BJ (cell line): ENCODE measurements around the gene MORN4. TPM values are rescaled to one million over a fixed set of nuclear protein-coding genes. Genes with fewer than 3 reads are reported as not detected.

Experiments used
- CTCF ChIA-PET: fragments of 350-600 bp; formaldehyde crosslinking; extraction: SDS; loops from one replicate; lab custom pipeline; 2021; ENCODE audit warnings: antibody characterized with exemption, inconsistent platforms; lab: Yijun Ruan, JAX
- POLR2A ChIA-PET: fragments of 300-600 bp; sonication (Branson Sonifier 250); formaldehyde crosslinking; extraction: SDS; loops from one replicate; lab custom pipeline; 2021; ENCODE audit warnings: antibody characterized with exemption; lab: Charles Lee
- DNase-seq: peaks from one replicate; pipeline ENCODE4 v3.0.0-alpha.2; 2011; ENCODE audit warnings: low read depth
- H3K27me3 ChIP-seq: 2 replicates; pipeline ENCODE4 v1.6.0; 2011; ENCODE audit warnings: low read length; ENCODE audit not compliant: control insufficient read depth, insufficient read depth
- H3K36me3 ChIP-seq: 2 replicates; pipeline ENCODE4 v1.5.1; 2011; ENCODE audit warnings: low read length; ENCODE audit not compliant: control insufficient read depth, insufficient read depth
- H3K4me3 ChIP-seq: 2 replicates; pipeline ENCODE4 v1.5.1; 2011; ENCODE audit warnings: low read depth, mild to moderate bottlenecking, control low read depth, low read length
- polyA plus RNA-seq: library from polyadenylated mRNA; depleted of rRNA; stranded (reverse); fragments of >200 nt; gene quantifications from 2 replicates; pipeline ENCODE4 v1.2.3, GENCODE V29; 2011
- TF ChIP-seq, protein P1 (sequence below): IDR thresholded peaks from 2 replicates; pipeline ENCODE4 v1.5.1; 2011; ENCODE audit warnings: low read depth, mild to moderate bottlenecking, control low read depth, inconsistent platforms, low read length, moderate library complexity; ENCODE audit not compliant: insufficient read depth

MORN4 gene
- polyA plus RNA-seq, 1 experiment = 13.8 TPM

DNA sequence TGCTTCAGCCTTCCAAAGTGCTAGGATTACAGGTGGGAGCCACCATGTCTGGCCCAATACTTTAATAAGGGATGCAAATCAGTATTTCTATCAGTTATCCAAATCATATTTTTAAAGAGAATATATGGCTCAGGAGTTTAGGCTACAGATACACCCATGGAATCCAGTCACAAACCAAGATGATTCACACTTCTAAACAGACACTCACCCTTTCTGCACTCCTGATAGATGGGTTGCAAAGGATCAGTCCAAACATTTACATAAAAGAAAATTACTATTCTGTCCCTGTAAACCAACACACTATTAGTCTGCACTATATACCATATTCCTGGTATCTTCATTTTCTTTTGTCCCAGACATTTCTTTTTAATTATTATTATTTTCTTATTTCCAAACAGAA lies 2.2 kb downstream of the MORN4 start:
- ChIA-PET POLR2A (no interaction called here), CTCF (no interaction called here)
- Histone ChIP-seq H3K36me3 (0 out of 2 replicates have a peak, but pooled peaks cover 1% of the 10 kb centered on the region), H3K27me3 (no peaks in the 10 kb centered on the region), H3K4me3 (no peak overlapping the region)
- TF ChIP-seq, protein P1, sequence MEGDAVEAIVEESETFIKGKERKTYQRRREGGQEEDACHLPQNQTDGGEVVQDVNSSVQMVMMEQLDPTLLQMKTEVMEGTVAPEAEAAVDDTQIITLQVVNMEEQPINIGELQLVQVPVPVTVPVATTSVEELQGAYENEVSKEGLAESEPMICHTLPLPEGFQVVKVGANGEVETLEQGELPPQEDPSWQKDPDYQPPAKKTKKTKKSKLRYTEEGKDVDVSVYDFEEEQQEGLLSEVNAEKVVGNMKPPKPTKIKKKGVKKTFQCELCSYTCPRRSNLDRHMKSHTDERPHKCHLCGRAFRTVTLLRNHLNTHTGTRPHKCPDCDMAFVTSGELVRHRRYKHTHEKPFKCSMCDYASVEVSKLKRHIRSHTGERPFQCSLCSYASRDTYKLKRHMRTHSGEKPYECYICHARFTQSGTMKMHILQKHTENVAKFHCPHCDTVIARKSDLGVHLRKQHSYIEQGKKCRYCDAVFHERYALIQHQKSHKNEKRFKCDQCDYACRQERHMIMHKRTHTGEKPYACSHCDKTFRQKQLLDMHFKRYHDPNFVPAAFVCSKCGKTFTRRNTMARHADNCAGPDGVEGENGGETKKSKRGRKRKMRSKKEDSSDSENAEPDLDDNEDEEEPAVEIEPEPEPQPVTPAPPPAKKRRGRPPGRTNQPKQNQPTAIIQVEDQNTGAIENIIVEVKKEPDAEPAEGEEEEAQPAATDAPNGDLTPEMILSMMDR = no peak
- DNase-seq = no peak

DNA sequence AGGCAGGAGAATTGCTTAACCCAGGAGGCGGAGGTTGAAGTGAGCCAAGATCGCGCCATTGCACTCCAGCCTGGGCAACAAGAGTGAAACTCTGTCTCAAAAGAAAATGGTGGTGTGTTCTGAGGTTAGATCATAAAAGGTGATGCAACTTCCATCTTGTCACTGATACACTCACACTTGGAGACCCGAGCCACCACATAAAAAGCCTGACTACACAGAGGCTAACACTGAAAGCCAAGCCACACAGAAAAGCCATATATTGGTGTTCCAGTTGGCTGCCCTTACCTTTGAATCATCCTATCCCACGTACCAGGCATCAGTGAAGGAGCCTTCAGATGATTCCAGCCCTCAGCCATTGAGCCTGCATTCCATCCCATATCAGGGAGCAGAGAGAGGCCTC lies 4.0 kb downstream of the MORN4 start:
- ChIA-PET CTCF (no interaction called here), POLR2A (no interaction called here)
- Histone ChIP-seq H3K27me3 (no peaks in the 10 kb centered on the region), H3K36me3 (0 out of 2 replicates have a peak, but pooled peaks cover 1% of the 10 kb centered on the region), H3K4me3 (no peak overlapping the region)
- TF ChIP-seq, protein P1 = no peak
- DNase-seq = no peak

DNA sequence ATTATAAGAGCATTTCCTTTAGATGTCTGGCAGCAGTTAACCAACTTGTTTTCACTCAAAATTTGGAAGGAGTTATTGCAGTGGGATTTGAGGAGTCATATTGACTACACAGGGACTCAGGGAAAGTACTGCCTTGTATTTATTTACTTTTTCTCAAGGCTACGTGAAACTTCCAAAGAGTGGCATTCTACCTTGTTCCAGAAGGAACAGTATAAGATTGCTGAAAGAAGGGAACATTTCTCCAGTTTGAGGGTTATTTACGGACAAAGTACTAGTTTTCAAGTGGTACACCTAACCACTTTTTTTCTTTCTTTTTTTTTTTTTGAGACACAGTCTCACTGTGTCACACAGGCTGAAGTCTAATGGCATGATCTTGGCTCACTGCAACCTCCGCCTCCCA lies 5.1 kb downstream of the MORN4 start:
- POLR2A ChIA-PET = no interaction called here
- 0 out of 2 replicates have a peak, but pooled peaks cover 1% of the 10 kb centered on the region for H3K36me3 ChIP-seq
- H3K4me3 ChIP-seq = no peak overlapping the region
- CTCF ChIA-PET = no interaction called here
- no peaks in the 10 kb centered on the region for H3K27me3 ChIP-seq
- TF ChIP-seq, protein P1 = no peak
- DNase-seq = no peak

DNA sequence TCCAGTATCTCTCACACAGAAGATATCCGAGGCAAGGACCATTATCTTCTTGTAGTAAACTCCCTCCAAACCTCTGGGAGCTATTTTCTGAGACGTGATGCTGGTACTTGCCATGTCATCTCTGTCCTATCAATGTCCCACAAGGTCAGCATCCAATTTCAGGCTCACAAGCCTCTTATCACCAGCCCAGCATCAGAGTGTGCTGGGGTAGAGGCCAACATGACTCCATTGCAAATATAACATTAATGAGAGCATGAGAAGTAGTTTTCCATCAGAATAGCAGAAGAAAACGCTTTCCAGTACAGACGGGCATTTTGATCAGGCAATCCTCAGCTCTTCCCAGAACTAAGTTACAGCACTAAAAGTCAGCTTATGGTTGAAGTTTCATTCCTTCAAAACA lies 5.6 kb downstream of the MORN4 start:
- no peak for DNase-seq
- ChIA-PET POLR2A (no interaction called here), CTCF (interaction anchor here (1.1 to 1.3 kb wide), 2 partner anchors 11 to 15 kb away, joined by 4 to 6 read pairs; no protein-coding TSS in a partner anchor)
- 0 out of 2 replicates have a peak, but pooled peaks cover 1% of the 10 kb centered on the region for H3K36me3 ChIP-seq
- no peaks in the 10 kb centered on the region for H3K27me3 ChIP-seq
- TF ChIP-seq, protein P1 = no peak
- H3K4me3 ChIP-seq = no peak overlapping the region

DNA sequence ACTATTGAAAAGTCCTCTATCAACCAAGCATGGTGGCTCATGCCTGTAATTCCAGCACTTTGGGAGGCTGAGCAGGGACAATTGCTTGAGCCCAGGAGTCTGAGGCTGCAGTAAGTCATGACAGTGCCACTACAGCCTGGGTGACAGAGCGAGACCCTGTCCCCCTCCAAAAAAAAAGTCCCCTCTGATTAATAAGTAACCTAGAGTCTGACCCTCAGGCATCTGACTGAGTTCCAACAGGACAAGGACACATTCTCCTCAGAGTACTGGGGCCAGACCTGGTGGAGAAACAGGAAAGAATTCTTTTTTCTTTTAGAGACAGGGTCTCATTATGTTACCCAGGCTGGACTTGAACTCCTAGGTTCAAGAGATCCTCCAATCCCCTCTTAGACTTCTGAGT lies 10.0 kb downstream of the MORN4 start:
- ChIA-PET POLR2A (interaction anchor here (0.7 kb wide), 1 partner anchor 92 kb away, joined by 15 read pairs; no protein-coding TSS in a partner anchor), CTCF (interaction anchor here (0.9 to 3.7 kb wide), 3 partner anchors 10 to 69 kb away, joined by 3 to 16 read pairs (median 3); partner anchors contain the start of gene ANKRD2)
- no peak overlapping the region for H3K4me3 ChIP-seq
- no peak for DNase-seq
- no peaks in the 10 kb centered on the region for H3K36me3 ChIP-seq
- no peaks in the 10 kb centered on the region for H3K27me3 ChIP-seq
- TF ChIP-seq, protein P1 = no peak
